A204.1 (cell line): ENCODE measurements around the gene MLST8.
"Not testable (repeated sequence)": the region's sequence is repeated elsewhere in the genome, so short reads cannot be mapped to it uniquely, and the experiment has no call there.

Experiments
- FAIRE-seq: peaks from 2 replicates; lab custom pipeline; 2012; peaks lifted over from hg19 to GRCh38; lab: Jason Lieb, UNC

The MLST8 gene

GRCh38 chr16:2232094-2232990 is 27.1 kb downstream of the MLST8 start:
- no peak for FAIRE-seq

GRCh38 chr16:2233046-2233775 is 28.0 kb downstream of the MLST8 start:
- FAIRE-seq = no peak

GRCh38 chr16:2233872-2234812 is 28.9 kb downstream of the MLST8 start:
- FAIRE-seq = no peak

- FAIRE-seq = no peak
Measured at GRCh38 chr16:2234813-2235170, 29.5 kb downstream of the MLST8 start.

- FAIRE-seq = no peak
Measured at GRCh38 chr16:2235234-2235651, 30.0 kb downstream of the MLST8 start.

- no peak for FAIRE-seq
Measured at GRCh38 chr16:2235695-2236336, 30.6 kb downstream of the MLST8 start.

GRCh38 chr16:2236337-2237101 is 31.3 kb downstream of the MLST8 start, which contains the start of gene DNASE1L2:
Gene DNASE1L2, plus strand, starts transcription at chr16:2236444. Its CDS starts 373 bp downstream, at chr16:2236817.
- no peak for FAIRE-seq

GRCh38 chr16:2237102-2237482 is 31.8 kb downstream of the MLST8 start:
- no peak for FAIRE-seq

GRCh38 chr16:2237493-2238149 is 32.4 kb downstream of the MLST8 start:
- FAIRE-seq = no peak

GRCh38 chr16:2238150-2238837 is 33.0 kb downstream of the MLST8 start:
- FAIRE-seq = no peak

- no peak for FAIRE-seq
Measured at GRCh38 chr16:2238838-2239675, 33.8 kb downstream of the MLST8 start.

GRCh38 chr16:2240331-2240730 is 35.1 kb downstream of the MLST8 start:
- not testable (repeated sequence) for FAIRE-seq

GRCh38 chr16:2242598-2242997 is 37.3 kb downstream of the MLST8 start:
- no peak for FAIRE-seq

- no peak for FAIRE-seq
Measured at GRCh38 chr16:2243031-2243528, 37.8 kb downstream of the MLST8 start.

GRCh38 chr16:2243781-2244180 is 38.5 kb downstream of the MLST8 start:
- FAIRE-seq = no peak

- FAIRE-seq = no peak
Measured at GRCh38 chr16:2244301-2244700, 39.0 kb downstream of the MLST8 start.

- FAIRE-seq = no peak
Measured at GRCh38 chr16:2244926-2245795, 39.9 kb downstream of the MLST8 start.
